ENCODE results near the gene KCNMA1.

Gene KCNMA1

GRCh38 chr10:77079592-77080300, 557.9 kb downstream of the KCNMA1 start:
- DNase-seq (ENCODE audit: low spot score) = peak; percentile 22

GRCh38 chr10:77077316-77077945, 560.2 kb downstream of the KCNMA1 start:
- no peak for DNase-seq (ENCODE audit: low spot score)

- DNase-seq (ENCODE audit: low spot score) = no peak
Observed at GRCh38 chr10:77075926-77076325, 561.7 kb downstream of the KCNMA1 start.

GRCh38 chr10:77074104-77074624, 563.4 kb downstream of the KCNMA1 start:
- no peak for DNase-seq (ENCODE audit: low spot score)

- DNase-seq (ENCODE audit: low spot score) = no peak
Observed at GRCh38 chr10:77073663-77073960, 564.0 kb downstream of the KCNMA1 start.

GRCh38 chr10:77072836-77073662, 564.6 kb downstream of the KCNMA1 start:
- DNase-seq (ENCODE audit: low spot score) = no peak

GRCh38 chr10:77072361-77072835, 565.2 kb downstream of the KCNMA1 start:
- DNase-seq (ENCODE audit: low spot score) = no peak

GRCh38 chr10:77071956-77072355, 565.7 kb downstream of the KCNMA1 start:
- DNase-seq (ENCODE audit: low spot score) = no peak

GRCh38 chr10:77071001-77071511, 566.6 kb downstream of the KCNMA1 start:
- DNase-seq (ENCODE audit: low spot score) = peak; percentile 84

- no peak for DNase-seq (ENCODE audit: low spot score)
Observed at GRCh38 chr10:77070346-77070745, 567.3 kb downstream of the KCNMA1 start.

GRCh38 chr10:77068969-77069368, 568.6 kb downstream of the KCNMA1 start:
- DNase-seq (ENCODE audit: low spot score) = no peak

GRCh38 chr10:77068272-77068671, 569.3 kb downstream of the KCNMA1 start:
- no peak for DNase-seq (ENCODE audit: low spot score)

- DNase-seq (ENCODE audit: low spot score) = no peak
Observed at GRCh38 chr10:77062381-77062780, 575.2 kb downstream of the KCNMA1 start.

GRCh38 chr10:77060913-77061312, 576.7 kb downstream of the KCNMA1 start:
- DNase-seq (ENCODE audit: low spot score) = no peak

GRCh38 chr10:77056650-77057049, 581.0 kb downstream of the KCNMA1 start:
- no peak for DNase-seq (ENCODE audit: low spot score)

- DNase-seq (ENCODE audit: low spot score) = no peak
Observed at GRCh38 chr10:77052593-77052992, 585.0 kb downstream of the KCNMA1 start.

GRCh38 chr10:77051837-77052236, 585.8 kb downstream of the KCNMA1 start:
- no peak for DNase-seq (ENCODE audit: low spot score)

- DNase-seq (ENCODE audit: low spot score) = no peak
Observed at GRCh38 chr10:77049896-77050295, 587.7 kb downstream of the KCNMA1 start.

- no peak for DNase-seq (ENCODE audit: low spot score)
Observed at GRCh38 chr10:77049146-77049545, 588.5 kb downstream of the KCNMA1 start.

- DNase-seq (ENCODE audit: low spot score) = peak; percentile 37
Observed at GRCh38 chr10:77045085-77045484, 592.5 kb downstream of the KCNMA1 start.

GRCh38 chr10:77043420-77043763, 594.2 kb downstream of the KCNMA1 start:
- no peak for DNase-seq (ENCODE audit: low spot score)

GRCh38 chr10:77042706-77043419, 594.7 kb downstream of the KCNMA1 start:
- no peak for DNase-seq (ENCODE audit: low spot score)

All from left forelimb (tissue), 1 donor.